Measurements from ENCODE around the gene TSHR.
A peak's percentile ranks its signal among the peaks of the same experiment; 100 is the strongest.

The TSHR gene

GRCh38 chr14:81137316-81137715, 181.9 kb downstream of the TSHR start:
- no peak for DNase-seq (ENCODE audit: low spot score)

GRCh38 chr14:81138429-81138828, 183.0 kb downstream of the TSHR start:
- DNase-seq (ENCODE audit: low spot score), result no peak

GRCh38 chr14:81141426-81141825, 186.0 kb downstream of the TSHR start:
- DNase-seq (ENCODE audit: low spot score), result no peak

GRCh38 chr14:81143793-81144192, 188.4 kb downstream of the TSHR start:
- DNase-seq (ENCODE audit: low spot score), result no peak

- DNase-seq (ENCODE audit: low spot score), result no peak
Measured at GRCh38 chr14:81144824-81145603, 189.6 kb downstream of the TSHR start.

GRCh38 chr14:81147140-81147897, 191.9 kb downstream of the TSHR start:
- no peak for DNase-seq (ENCODE audit: low spot score)

- no peak for DNase-seq (ENCODE audit: low spot score)
Measured at GRCh38 chr14:81148635-81149034, 193.2 kb downstream of the TSHR start.

GRCh38 chr14:81153187-81153586, 197.8 kb downstream of the TSHR start:
- DNase-seq (ENCODE audit: low spot score), result no peak

- no peak for DNase-seq (ENCODE audit: low spot score)
Measured at GRCh38 chr14:81157431-81157830, 202.0 kb downstream of the TSHR start.

- DNase-seq (ENCODE audit: low spot score), result no peak
Measured at GRCh38 chr14:81161088-81161487, 205.7 kb downstream of the TSHR start.

GRCh38 chr14:81161749-81162148, 206.3 kb downstream of the TSHR start:
- no peak for DNase-seq (ENCODE audit: low spot score)

GRCh38 chr14:81162941-81163340, 207.5 kb downstream of the TSHR start:
- no peak for DNase-seq (ENCODE audit: low spot score)

GRCh38 chr14:81164167-81164774, 208.8 kb downstream of the TSHR start:
- DNase-seq (ENCODE audit: low spot score), result peak; percentile 55

- DNase-seq (ENCODE audit: low spot score), result no peak
Measured at GRCh38 chr14:81165188-81165587, 209.8 kb downstream of the TSHR start.

GRCh38 chr14:81166121-81166520, 210.7 kb downstream of the TSHR start:
- no peak for DNase-seq (ENCODE audit: low spot score)

- DNase-seq (ENCODE audit: low spot score), result no peak
Measured at GRCh38 chr14:81169267-81169666, 213.8 kb downstream of the TSHR start.

GRCh38 chr14:81169711-81170103, 214.3 kb downstream of the TSHR start:
- peak; percentile 68 for DNase-seq (ENCODE audit: low spot score)

- DNase-seq (ENCODE audit: low spot score), result peak; percentile 94
Measured at GRCh38 chr14:81170104-81170828, 214.8 kb downstream of the TSHR start.

GRCh38 chr14:81170829-81171195, 215.4 kb downstream of the TSHR start:
- no peak for DNase-seq (ENCODE audit: low spot score)

- DNase-seq (ENCODE audit: low spot score), result no peak
Measured at GRCh38 chr14:81172353-81172752, 216.9 kb downstream of the TSHR start.

- no peak for DNase-seq (ENCODE audit: low spot score)
Measured at GRCh38 chr14:81172881-81173280, 217.5 kb downstream of the TSHR start.

- no peak for DNase-seq (ENCODE audit: low spot score)
Measured at GRCh38 chr14:81176241-81176640, 220.8 kb downstream of the TSHR start.

Data from cerebellar cortex (tissue), 1 donor.